Cardiac muscle cell (in vitro differentiated cells and primary cell): Measurements from ENCODE around the gene MOB2. TPM values are rescaled to one million over a fixed set of nuclear protein-coding genes. Genes with fewer than 3 reads are reported as not detected.
A peak's percentile ranks its signal among the peaks of the same experiment; 100 is the strongest.
"Not testable (repeated sequence)": the region's sequence is repeated elsewhere in the genome, so short reads cannot be mapped to it uniquely, and the experiment has no call there.

ENCODE experiments used
- DNase-seq, 2 donors: peaks; one replicate each; pipeline versions ENCODE4 v3.0.0 to v3.0.0-alpha.2; 2010 to 2017; ENCODE audit warnings: low read depth in 1 of 2, low spot score in 1 of 2
- H3K27ac ChIP-seq: fragments of 200-600 bp; sonication (generic); 2 replicates; pipeline ENCODE4 v1.5.1; 2016
- H3K27me3 ChIP-seq: fragments of 200-600 bp; sonication (generic); 2 replicates; pipeline ENCODE4 v1.6.0; 2016; ENCODE audit warnings: control low read depth
- H3K36me3 ChIP-seq: fragments of 200-600 bp; sonication (generic); 2 replicates; pipeline ENCODE4 v1.5.1; 2016; ENCODE audit warnings: control low read depth
- H3K4me1 ChIP-seq: fragments of 200-600 bp; sonication (generic); 2 replicates; pipeline ENCODE4 v1.8.1; 2017; ENCODE audit warnings: low read depth, mild to moderate bottlenecking, mixed run types
- H3K4me3 ChIP-seq: fragments of 200-600 bp; sonication (generic); 2 replicates; pipeline ENCODE4 v1.5.1; 2016; ENCODE audit warnings: mild to moderate bottlenecking
- H3K9me3 ChIP-seq: fragments of 200-600 bp; sonication (generic); 2 replicates; pipeline ENCODE4 v1.5.1; 2017; ENCODE audit warnings: low read depth, mild to moderate bottlenecking, control low read depth
- CTCF ChIP-seq: IDR thresholded peaks from 2 replicates; pipeline ENCODE4 v1.5.1; 2012; ENCODE audit warnings: low read depth, mild to moderate bottlenecking, low read length
- polyA plus RNA-seq: library from polyadenylated mRNA; unstranded; fragments of >200 nt; fragmentation: Nextera tagmentation; extraction: Ambion mirVana; gene quantifications from 2 replicates; pipeline ENCODE4 v1.2.1, GENCODE V29; 2016
- total RNA-seq: library from RNA; depleted of rRNA; stranded (reverse); fragments of >200 nt; gene quantifications from 2 replicates; pipeline ENCODE4 v1.2.3, GENCODE V29; 2016

The MOB2 gene
- total and polyA plus RNA-seq, 2 experiments from 2014 or later: 31.1 to 52.0 TPM

- no peak for TF ChIP-seq CTCF
- DNase-seq: no peak
- no peak overlapping the region for H3K4me3 ChIP-seq
- no peaks in the 10 kb centered on the region for H3K27me3 ChIP-seq
- H3K27ac ChIP-seq: no peak overlapping the region
- peaks cover 30% of the 10 kb centered on the region for H3K4me1 ChIP-seq
- no peaks in the 10 kb centered on the region for H3K36me3 ChIP-seq
- no peaks in the 10 kb centered on the region for H3K9me3 ChIP-seq
Measured at GRCh38 chr11:1438967-1439330, 47.6 kb downstream of the MOB2 start.

GRCh38 chr11:1438261-1438966 is 48.2 kb downstream of the MOB2 start:
- no peak for TF ChIP-seq CTCF
- no peaks in the 10 kb centered on the region for H3K27me3 ChIP-seq
- H3K36me3 ChIP-seq: no peaks in the 10 kb centered on the region
- no peak overlapping the region for H3K4me3 ChIP-seq
- peaks cover 30% of the 10 kb centered on the region for H3K4me1 ChIP-seq
- H3K27ac ChIP-seq: no peak overlapping the region
- no peak for DNase-seq
- no peaks in the 10 kb centered on the region for H3K9me3 ChIP-seq

- H3K36me3 ChIP-seq: no peaks in the 10 kb centered on the region
- peak; percentile 89 for DNase-seq
- no peaks in the 10 kb centered on the region for H3K9me3 ChIP-seq
- no peak overlapping the region for H3K27ac ChIP-seq
- peaks cover 30% of the 10 kb centered on the region for H3K4me1 ChIP-seq
- H3K27me3 ChIP-seq: no peaks in the 10 kb centered on the region
- no peak overlapping the region for H3K4me3 ChIP-seq
- TF ChIP-seq CTCF: no peak
Measured at GRCh38 chr11:1437500-1437899, 49.1 kb downstream of the MOB2 start.

GRCh38 chr11:1436468-1437039 is 50.0 kb downstream of the MOB2 start:
- Histone ChIP-seq H3K4me1 (peaks cover 30% of the 10 kb centered on the region), H3K36me3 (no peaks in the 10 kb centered on the region), H3K4me3 (no peak overlapping the region), H3K27me3 (no peaks in the 10 kb centered on the region), H3K27ac (no peak overlapping the region), H3K9me3 (no peaks in the 10 kb centered on the region)
- DNase-seq: no peak
- TF ChIP-seq CTCF: no peak

- Histone ChIP-seq H3K36me3 (no peaks in the 10 kb centered on the region), H3K27ac (no peak overlapping the region), H3K9me3 (no peaks in the 10 kb centered on the region), H3K4me1 (peaks cover 30% of the 10 kb centered on the region), H3K27me3 (no peaks in the 10 kb centered on the region), H3K4me3 (no peak overlapping the region)
- peak in 1 of 2 donors; percentile 65 for DNase-seq
- no peak for TF ChIP-seq CTCF
Measured at GRCh38 chr11:1435820-1436467, 50.6 kb downstream of the MOB2 start.

- not testable (repeated sequence) for H3K36me3 ChIP-seq, H3K4me3 ChIP-seq, H3K27ac ChIP-seq, DNase-seq, H3K27me3 ChIP-seq, H3K9me3 ChIP-seq
- peaks cover 30% of the 10 kb centered on the region for H3K4me1 ChIP-seq
Measured at GRCh38 chr11:1435479-1435819, 51.1 kb downstream of the MOB2 start.
